Esophagus muscularis mucosa (tissue), 3 donors: ENCODE measurements around the gene ZSCAN20.

ENCODE experiments used
- CTCF ChIP-seq, 3 experiments: fragments of 200-600 bp in 2 of 3; fragments of 450-650 bp in 1 of 3; sonication (generic) in 2 of 3; IDR thresholded peaks; one replicate each; pipeline ENCODE4 v1.5.1; 2017 to 2019; ENCODE audit warnings: antibody characterized with exemption in 3 of 3, mild to moderate bottlenecking in 2 of 3, moderate library complexity in 1 of 3
- POLR2A ChIP-seq: fragments of 450-650 bp; IDR thresholded peaks from one replicate; pipeline ENCODE4 v1.6.1; 2017; ENCODE audit warnings: antibody characterized with exemption, moderate library complexity, mild to moderate bottlenecking, low read depth

- TF ChIP-seq POLR2A (no peak), CTCF (IDR thresholded peaks at IDR 0.05) (no peak)
These were observed 28.9 kb downstream of the ZSCAN20 start for GRCh38 chr1:33501309-33501708.
